Ascending aorta (tissue), 2 donors: ENCODE data around the gene ELMO1. TPM values are rescaled to one million over a fixed set of nuclear protein-coding genes. Genes with fewer than 3 reads are reported as not detected.

Experiments
- DNase-seq, 2 donors: peaks; one replicate each; pipeline ENCODE4 v3.0.0-alpha.2; 2019; ENCODE audit warnings: low spot score in 2 of 2
- H3K27ac ChIP-seq, 2 donors: fragments of 200-600 bp; sonication (generic); one replicate each; pipeline ENCODE4 v1.5.1; 2016 to 2017; ENCODE audit warnings: mild to moderate bottlenecking in 1 of 2
- H3K27me3 ChIP-seq: fragments of 200-600 bp; sonication (generic); one replicate; pipeline ENCODE4 v1.5.1; 2017
- H3K36me3 ChIP-seq, 2 donors: fragments of 200-600 bp; sonication (generic); one replicate each; pipeline ENCODE4 v1.5.1; 2016
- H3K4me1 ChIP-seq, 2 donors: fragments of 200-600 bp; sonication (generic); one replicate each; pipeline ENCODE4 v1.5.1; 2016 to 2017; ENCODE audit warnings: mild to moderate bottlenecking in 1 of 2
- H3K4me3 ChIP-seq, 2 donors: fragments of 200-600 bp; sonication (generic); one replicate each; pipeline ENCODE4 v1.5.1; 2016 to 2017; ENCODE audit warnings: mild to moderate bottlenecking in 1 of 2
- H3K9me3 ChIP-seq, 2 donors: fragments of 200-600 bp; sonication (generic); one replicate each; pipeline ENCODE4 v1.5.1; 2016
- intact Hi-C: fragments of 100-400 bp; cut with DNase I; formaldehyde crosslinking; loops from one replicate; pipeline ENCODE4 v1.15.1; 2023
- total RNA-seq: library from RNA; depleted of rRNA; stranded (reverse); fragments of >200 nt; gene quantifications from one replicate; pipeline ENCODE4 v1.1.0, GENCODE V29; 2016
- TF ChIP-seq, protein P1 (sequence below), 3 experiments: fragments of 200-600 bp in 2 of 3; fragments of 450-650 bp in 1 of 3; sonication (generic) in 2 of 3; IDR thresholded peaks; one replicate each; pipeline ENCODE4 v1.5.1; 2016 to 2019; ENCODE audit warnings: antibody characterized with exemption in 3 of 3, mild to moderate bottlenecking in 1 of 3, moderate library complexity in 1 of 3

The ELMO1 gene
- total RNA-seq, 1 donor from 2014 or later: 40.8 TPM

DNA sequence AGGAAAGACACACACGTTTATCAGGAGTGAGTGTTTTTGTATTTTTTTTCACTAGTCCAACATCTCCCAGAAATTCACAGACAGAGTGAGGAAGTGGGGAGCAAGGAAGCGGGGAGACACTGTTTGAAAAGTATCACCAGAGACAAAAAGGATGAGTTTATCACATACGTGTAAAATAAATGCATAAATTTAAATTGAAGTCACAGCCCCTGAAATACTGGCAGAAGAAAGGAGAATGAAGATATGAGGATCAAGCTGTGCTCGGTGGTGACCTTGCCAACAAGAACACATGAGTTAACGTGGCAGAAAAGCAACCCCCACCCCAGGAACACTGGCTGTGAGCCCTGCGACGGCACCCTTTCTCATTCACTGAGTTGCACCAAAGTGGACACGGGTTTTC lies 407.2 kb downstream of the ELMO1 start:
- intact Hi-C loops: no loop called here
- H3K4me3 ChIP-seq: no peak overlapping the region
- no peaks in the 10 kb centered on the region for H3K4me1 ChIP-seq
- TF ChIP-seq, protein P1, sequence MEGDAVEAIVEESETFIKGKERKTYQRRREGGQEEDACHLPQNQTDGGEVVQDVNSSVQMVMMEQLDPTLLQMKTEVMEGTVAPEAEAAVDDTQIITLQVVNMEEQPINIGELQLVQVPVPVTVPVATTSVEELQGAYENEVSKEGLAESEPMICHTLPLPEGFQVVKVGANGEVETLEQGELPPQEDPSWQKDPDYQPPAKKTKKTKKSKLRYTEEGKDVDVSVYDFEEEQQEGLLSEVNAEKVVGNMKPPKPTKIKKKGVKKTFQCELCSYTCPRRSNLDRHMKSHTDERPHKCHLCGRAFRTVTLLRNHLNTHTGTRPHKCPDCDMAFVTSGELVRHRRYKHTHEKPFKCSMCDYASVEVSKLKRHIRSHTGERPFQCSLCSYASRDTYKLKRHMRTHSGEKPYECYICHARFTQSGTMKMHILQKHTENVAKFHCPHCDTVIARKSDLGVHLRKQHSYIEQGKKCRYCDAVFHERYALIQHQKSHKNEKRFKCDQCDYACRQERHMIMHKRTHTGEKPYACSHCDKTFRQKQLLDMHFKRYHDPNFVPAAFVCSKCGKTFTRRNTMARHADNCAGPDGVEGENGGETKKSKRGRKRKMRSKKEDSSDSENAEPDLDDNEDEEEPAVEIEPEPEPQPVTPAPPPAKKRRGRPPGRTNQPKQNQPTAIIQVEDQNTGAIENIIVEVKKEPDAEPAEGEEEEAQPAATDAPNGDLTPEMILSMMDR (IDR thresholded peaks at IDR 0.05): no peak
- no peaks in the 10 kb centered on the region for H3K9me3 ChIP-seq
- no peaks in the 10 kb centered on the region for H3K36me3 ChIP-seq
- no peak for DNase-seq
- H3K27ac ChIP-seq: no peak overlapping the region
- H3K27me3 ChIP-seq: no peaks in the 10 kb centered on the region

DNA sequence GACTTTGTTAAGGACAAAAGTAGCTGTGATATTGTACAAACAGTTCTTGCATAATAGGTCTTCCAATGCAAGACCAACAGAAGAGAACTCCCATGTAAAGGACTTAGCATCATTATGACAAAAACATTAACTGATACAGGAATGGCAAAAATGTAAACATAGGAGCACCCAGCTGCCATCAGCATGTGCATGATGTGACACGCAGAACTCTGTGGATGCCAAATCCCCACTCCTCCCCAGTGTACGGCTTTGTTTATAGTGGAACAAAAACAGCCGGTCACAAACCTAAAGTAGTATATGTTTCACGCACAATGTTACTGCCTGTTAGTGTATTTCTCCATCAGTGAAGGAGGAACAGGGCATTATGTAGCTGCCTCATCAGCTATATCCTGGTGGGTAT lies 408.3 kb downstream of the ELMO1 start:
- no peaks in the 10 kb centered on the region for H3K27me3 ChIP-seq
- no peak overlapping the region for H3K27ac ChIP-seq
- intact Hi-C loops: no loop called here
- TF ChIP-seq, protein P1 (IDR thresholded peaks at IDR 0.05): no peak
- H3K9me3 ChIP-seq: no peaks in the 10 kb centered on the region
- H3K4me3 ChIP-seq: no peak overlapping the region
- H3K4me1 ChIP-seq: no peaks in the 10 kb centered on the region
- no peak for DNase-seq
- H3K36me3 ChIP-seq: no peaks in the 10 kb centered on the region

DNA sequence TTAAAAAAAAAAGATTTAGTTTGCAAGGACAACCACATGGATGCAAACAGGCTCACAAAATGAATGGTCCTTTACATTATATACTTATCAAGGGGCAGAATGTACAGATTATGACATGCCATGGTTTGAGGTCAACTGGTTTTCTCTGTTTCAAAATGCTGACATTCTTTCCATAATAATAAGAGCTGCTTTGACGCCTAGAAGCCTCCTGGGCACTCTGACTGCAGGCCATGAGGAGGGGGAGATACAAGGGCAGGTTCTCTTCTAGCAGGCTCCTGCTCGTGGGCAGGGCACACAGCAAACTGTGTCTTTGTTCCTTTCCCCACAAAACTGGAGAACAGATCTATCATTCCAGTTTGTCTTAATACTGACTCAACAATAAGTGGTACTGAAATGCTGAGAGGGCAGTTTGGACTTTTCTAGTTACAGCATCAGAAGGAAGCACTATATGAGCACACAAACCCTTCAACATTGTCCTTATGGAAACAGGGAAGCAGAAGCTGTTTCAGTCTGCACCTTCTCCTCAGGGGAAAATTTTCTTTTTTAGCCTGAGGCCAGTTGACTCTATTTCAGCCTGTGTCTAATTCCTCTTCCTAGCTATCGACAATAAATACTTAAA lies 409.4 kb downstream of the ELMO1 start:
- no peak for DNase-seq
- no peaks in the 10 kb centered on the region for H3K36me3 ChIP-seq
- intact Hi-C loops: no loop called here
- no peak overlapping the region for H3K4me3 ChIP-seq
- H3K4me1 ChIP-seq: no peaks in the 10 kb centered on the region
- no peaks in the 10 kb centered on the region for H3K27me3 ChIP-seq
- no peaks in the 10 kb centered on the region for H3K9me3 ChIP-seq
- no peak overlapping the region for H3K27ac ChIP-seq
- TF ChIP-seq, protein P1 (IDR thresholded peaks at IDR 0.05): no peak

DNA sequence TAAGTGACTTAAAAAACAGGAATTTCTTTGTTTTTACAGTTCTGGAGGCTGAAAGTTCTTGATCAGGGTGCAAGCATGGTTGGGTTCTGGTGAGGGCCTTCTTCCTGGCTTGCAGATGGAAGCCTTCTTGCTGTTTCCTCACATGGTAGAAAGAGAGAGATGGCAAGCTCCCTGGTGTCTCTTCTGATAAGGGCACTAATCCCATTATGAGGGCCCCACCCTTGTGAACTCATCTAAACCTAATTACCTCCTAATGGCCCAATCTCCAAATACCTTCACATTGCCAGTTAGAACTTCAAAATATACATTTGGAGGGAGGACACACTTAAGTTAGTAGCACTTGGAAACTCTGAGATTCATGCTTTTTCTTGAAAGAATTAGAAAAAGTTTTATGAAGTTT lies 410.0 kb downstream of the ELMO1 start:
- no peak for DNase-seq
- intact Hi-C loops: no loop called here
- no peak overlapping the region for H3K4me3 ChIP-seq
- H3K9me3 ChIP-seq: no peaks in the 10 kb centered on the region
- H3K27me3 ChIP-seq: no peaks in the 10 kb centered on the region
- TF ChIP-seq, protein P1 (IDR thresholded peaks at IDR 0.05): no peak
- no peaks in the 10 kb centered on the region for H3K36me3 ChIP-seq
- no peak overlapping the region for H3K27ac ChIP-seq
- no peaks in the 10 kb centered on the region for H3K4me1 ChIP-seq

DNA sequence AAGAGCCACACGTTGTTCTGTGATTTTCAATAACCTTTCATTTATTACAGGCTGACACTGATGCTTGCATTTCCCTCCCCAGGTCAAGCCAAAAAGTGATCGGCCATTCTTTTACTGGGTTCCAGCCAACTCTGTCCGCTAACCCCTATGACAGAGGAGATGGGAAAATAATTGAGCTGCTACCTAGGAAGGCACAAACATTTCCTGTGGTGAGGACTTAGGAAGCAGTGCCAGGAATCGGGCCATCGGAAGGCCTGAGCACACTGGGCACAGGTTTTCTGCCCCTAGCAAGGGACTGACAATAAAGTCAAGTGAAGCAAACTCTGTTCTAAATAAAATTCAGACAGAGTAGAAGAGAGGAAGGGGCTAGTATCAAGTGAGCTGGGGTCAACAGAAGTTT lies 411.4 kb downstream of the ELMO1 start:
- Histone ChIP-seq H3K4me1 (peaks cover 0 to 5% of the 10 kb centered on the region in 2 donors), H3K9me3 (no peaks in the 10 kb centered on the region), H3K36me3 (no peaks in the 10 kb centered on the region), H3K4me3 (no peak overlapping the region), H3K27me3 (no peaks in the 10 kb centered on the region), H3K27ac (no peak overlapping the region)
- DNase-seq: no peak
- TF ChIP-seq, protein P1 (IDR thresholded peaks at IDR 0.05): no peak
- intact Hi-C loops: no loop called here

DNA sequence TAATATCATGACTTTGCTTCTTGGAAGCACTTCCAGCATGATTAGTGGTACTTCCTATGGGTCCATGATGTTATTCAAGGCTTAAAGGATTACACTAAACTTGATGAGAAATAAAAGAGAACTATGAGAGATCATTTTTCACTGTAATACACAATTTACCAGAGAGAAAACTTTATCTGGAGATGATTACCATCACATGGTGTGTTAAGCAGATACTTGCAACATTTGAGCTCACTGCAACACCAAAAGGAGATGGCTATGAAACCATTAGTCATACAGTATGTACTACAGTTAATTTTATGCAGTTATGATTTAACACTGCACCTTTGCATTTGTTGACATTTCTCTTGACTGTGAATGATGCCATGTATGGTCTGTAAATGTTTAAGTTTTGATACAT lies 413.0 kb downstream of the ELMO1 start:
- H3K9me3 ChIP-seq: no peaks in the 10 kb centered on the region
- intact Hi-C loops: no loop called here

More for the DNA sequence above, 413.0 kb downstream of the ELMO1 start:
- Histone ChIP-seq H3K27ac (no peak overlapping the region), H3K4me1 (peaks cover 3 to 18% of the 10 kb centered on the region in 2 donors), H3K36me3 (no peaks in the 10 kb centered on the region), H3K4me3 (no peak overlapping the region), H3K27me3 (no peaks in the 10 kb centered on the region)
- no peak for DNase-seq
- TF ChIP-seq, protein P1 (IDR thresholded peaks at IDR 0.05): no peak
